GM21515 (cell line): ENCODE results near the gene WNT8A.

Source experiments
- ATAC-seq: cut with Tn5 transposase; IDR thresholded peaks from one replicate; pipeline ENCODE4 v1.9.1; 2021; ENCODE audit not compliant: unreplicated experiment

WNT8A gene

DNA sequence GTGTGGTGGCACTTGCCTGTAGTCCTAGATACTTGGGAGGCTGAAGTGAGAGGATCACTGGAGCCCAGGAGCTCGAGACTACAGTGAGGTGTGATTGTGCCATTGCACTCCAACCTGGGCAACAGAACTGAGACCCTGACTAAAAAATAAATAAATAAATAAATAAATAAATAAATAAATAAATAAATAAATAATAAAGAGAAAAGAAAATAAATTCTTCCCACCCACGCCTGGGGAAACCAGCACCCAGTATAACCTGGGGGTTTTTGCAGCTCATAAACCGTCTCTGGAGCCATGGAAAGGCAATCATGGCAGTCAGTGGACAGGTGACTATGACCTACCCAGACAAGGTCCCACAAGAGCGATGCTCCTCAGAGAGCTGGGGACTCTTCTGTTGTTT, 7.9 kb downstream of the WNT8A start:
- ATAC-seq = no peak

DNA sequence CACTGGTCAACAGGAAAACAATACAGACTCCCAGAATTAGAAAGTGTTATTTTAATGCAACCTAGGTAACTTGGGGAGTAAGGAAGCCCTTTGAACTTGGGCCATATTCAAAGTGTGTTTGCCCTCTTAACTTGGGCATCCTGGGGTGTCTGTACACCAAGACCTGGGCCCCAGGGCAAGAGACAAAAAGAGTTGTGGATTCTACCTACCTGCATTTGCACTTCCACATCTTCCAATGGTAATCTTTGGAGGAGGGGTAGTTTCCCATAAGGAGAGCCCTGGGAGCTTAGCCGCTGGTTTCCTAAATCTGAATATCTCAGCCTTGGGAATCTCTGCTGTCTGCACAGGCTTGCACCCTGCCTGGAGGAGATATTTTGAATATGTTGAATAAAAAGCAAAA, 8.5 kb downstream of the WNT8A start:
- ATAC-seq = no peak

DNA sequence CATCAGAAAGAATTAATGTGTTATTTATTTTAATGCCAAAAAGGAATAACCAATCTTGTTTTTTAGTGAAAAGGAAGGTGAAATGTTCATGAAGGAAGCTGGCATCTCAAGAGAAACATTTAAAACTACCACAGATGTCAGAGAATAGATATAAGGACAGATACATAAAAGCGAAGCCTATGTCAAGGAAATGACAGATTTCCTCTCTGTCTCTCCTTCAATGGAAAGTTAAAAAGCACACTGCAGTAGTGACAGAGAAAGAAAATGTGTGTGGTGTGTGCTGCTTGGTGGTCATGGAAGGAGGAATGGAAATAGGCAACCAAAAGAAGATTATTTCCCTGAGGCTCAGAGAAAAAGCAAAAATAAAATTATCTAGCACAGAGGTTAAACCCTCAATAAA, 9.2 kb downstream of the WNT8A start:
- ATAC-seq = no peak

DNA sequence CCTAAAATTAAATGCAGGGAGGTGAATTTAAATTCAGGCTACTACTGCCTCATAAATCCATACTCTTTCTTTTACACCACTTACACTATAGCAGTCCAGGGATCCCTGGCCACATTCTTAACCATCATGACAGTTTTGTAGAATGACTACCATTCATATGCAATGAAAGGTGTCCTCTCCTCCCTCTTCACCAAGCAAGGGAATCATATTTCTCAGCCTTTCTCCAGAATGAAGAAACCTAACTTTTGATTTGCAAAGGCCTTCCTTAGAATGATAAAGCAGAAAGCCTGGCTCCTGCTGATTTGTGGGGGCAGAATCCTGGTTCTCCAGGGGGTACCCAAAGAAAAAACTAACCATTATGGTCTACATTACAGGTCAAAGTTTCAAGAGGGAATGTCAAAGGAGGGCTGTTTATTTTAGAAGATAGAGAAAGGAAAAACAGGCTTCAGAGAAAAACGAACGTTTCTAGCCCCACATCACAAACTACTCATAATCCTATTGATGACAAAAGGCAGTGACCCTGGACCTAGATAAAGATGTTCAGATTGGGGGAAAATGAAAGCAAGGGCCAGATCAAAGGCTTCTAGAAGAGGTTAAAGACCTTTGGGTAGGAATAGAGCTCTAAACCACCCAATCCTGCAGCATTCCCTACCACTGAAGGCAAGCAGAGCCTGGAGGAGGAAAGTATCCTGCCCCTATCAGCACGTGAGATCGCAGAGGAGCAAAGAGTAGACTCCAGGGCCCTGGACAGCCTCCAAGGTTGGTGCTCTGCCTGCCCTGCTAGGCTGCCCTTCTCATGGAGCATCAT, 11.5 kb downstream of the WNT8A start:
- no peak for ATAC-seq

GRCh38 chr5:138096363-138096762, 12.5 kb downstream of the WNT8A start:
- no peak for ATAC-seq

- no peak for ATAC-seq
Observed at GRCh38 chr5:138096997-138097828, 13.4 kb downstream of the WNT8A start.

DNA sequence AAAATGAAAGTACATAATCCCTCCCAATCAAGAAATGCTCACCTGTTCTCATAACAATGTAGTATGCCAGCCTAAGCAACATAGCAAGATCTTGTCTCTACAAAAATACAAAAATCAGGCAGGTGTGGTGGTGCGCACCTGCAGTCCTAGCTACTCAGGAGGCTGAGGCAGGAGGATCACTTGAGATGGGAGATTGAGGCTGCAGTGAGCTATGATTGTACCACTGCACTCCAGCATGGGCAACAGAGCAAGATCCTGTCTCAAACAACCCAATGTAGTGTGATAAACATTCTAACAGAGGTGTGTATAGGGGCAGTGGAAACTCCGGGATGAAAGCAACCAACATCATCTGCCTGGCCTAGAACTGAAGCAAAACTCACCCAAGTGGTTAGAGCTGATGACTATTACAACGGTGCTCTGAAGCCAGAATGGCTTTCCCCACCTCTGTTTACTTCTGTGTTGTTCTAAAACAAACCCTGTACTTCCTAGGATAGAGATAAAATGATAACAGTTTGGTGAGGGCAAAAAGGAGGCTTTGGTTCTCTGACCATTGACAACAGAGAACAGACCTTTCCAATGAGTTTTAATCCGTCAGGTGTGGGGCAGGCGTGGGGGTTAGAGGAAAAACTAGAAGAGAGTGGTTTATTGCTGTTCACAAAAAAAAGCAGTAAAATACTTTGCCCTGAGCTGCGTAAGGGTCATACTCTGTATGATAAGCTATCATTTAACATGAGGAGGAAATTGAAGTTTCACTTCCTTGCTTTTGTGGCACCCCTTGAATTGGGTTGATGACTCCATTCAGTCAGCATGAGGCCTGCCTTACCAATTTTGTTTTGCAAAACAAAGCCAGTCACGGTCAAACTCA, 18.9 kb downstream of the WNT8A start:
- no peak for ATAC-seq

DNA sequence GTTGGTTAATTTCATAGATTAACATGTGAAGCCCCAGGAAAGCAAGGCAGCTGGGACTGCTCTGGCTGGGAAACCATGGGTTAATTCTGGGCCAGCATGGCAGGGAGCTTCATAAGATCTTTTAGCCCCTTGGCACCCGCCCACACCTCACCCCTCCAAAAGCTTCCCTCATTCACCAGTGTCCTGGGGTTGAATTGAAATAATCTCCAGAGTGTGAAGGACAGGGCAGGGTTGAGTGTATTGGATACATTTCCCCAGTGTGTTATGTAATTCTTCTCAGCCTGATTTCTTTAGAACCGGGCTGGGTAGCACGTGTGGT, 19.4 kb downstream of the WNT8A start:
- no peak for ATAC-seq

- ATAC-seq = no peak
Observed at GRCh38 chr5:138105709-138106108, 21.9 kb downstream of the WNT8A start.

GRCh38 chr5:138107213-138107612, 23.4 kb downstream of the WNT8A start:
- ATAC-seq = no peak

GRCh38 chr5:138109463-138110265, 25.8 kb downstream of the WNT8A start:
- ATAC-seq = no peak

DNA sequence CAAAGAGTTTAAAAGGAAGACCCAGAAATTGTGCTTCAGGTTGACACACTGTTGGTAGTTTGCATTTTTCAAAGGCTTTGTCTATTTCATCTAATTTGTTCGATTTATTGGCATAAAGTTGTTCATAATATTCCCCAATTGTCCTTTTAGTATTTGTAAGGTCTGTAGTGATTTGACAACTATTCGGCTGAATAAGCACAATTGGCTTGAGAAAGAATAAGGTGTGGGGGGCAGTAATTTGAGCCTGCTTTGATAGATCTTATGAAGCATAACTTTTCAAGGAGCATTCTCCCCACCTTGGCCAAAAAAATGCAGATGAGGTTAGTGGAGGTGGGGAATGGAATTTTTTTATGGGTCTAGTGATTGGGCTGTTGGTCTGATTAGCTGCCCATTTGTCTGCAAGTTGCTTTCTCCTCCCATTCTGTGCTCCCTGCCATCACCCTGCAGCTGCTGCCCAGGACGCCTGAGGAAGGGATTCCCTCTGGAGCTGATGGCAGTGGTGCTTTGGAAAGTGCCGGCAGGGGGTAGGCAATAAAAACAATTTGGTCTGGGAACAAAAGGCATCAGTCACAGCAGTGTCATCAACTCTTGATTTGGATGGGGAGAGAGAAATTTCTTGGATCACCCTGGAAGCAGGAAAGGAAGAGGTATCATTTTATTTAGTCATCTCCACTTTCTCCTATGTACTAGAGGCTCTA, 26.6 kb downstream of the WNT8A start:
- ATAC-seq = no peak

DNA sequence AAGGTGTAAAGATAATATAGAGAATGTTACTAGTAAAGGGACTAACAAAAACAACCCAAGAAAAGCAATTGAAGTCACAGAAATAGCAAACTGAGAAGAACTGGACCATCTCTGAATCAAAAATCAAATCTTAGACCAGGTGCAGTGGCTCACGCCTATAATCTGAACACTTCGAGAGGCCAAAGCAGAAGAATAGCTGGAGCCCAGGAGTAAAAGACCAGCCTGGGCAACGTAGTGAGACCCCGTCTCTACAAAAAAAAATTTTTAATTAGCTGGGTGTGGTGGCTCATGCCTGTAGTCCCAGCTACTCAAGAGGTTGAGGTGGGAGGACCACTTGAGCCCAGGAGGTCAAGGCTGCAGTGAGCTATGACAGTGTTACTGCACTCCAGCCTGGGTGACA, 27.3 kb downstream of the WNT8A start:
- ATAC-seq = no peak

GRCh38 chr5:138111937-138112336, 28.1 kb downstream of the WNT8A start:
- ATAC-seq = no peak

GRCh38 chr5:138115254-138115653, 31.4 kb downstream of the WNT8A start:
- ATAC-seq = no peak

DNA sequence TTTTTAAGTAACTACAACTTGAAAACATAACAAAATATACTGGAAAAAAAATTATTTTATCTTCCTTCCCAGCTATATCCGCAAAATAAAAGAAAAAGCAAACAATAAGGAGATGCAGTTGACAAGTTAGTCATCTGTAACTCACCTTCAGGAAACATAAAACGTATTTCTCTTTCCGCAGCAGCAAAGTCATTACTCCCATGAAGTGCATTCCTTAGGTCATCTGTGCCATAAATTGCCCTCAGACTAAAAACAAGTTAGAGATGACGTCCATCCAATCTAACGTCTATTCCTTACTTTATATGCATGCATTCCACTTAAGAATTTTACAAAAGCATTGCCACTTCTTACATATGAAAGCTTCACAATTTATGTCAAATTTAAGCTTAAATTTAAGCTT, 44.5 kb downstream of the WNT8A start:
- no peak for ATAC-seq

DNA sequence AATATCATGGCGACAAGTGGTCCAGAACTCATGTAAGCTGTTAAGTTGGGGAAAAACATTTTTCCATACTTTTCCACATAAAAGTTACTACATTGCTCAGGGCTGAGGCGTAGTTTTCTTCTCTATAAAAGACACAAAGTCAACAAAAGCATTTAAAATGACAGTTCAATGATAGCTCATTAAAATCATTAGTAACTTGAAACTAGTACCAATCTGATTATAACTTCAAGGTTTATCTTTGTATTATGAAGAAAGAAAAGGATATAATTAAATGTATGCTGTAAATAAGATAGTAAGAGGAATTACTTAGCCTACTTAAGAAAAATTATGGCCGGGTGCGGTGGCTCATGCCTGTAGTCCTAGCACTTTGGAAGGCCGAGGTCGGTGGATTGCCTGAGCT, 45.5 kb downstream of the WNT8A start:
- ATAC-seq = no peak

DNA sequence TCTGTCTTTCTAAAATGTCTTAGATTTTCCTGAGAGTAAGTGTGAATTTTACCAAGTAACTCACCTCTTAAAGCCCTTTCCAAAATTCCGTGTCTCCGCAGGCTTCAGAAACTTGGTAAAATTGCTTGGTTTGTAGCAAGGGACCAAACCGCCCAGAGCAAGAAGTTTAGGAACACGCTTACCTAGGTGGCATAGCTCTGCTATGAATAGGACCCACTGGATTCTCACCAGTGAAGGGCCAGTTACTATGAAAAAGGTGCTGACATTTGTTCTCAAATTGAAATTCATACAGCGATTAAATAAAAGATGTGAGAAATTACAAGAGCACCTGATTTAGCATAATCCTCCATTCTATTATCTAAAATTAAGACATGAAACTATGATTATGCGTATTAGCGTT, 48.7 kb downstream of the WNT8A start:
- no peak for ATAC-seq

DNA sequence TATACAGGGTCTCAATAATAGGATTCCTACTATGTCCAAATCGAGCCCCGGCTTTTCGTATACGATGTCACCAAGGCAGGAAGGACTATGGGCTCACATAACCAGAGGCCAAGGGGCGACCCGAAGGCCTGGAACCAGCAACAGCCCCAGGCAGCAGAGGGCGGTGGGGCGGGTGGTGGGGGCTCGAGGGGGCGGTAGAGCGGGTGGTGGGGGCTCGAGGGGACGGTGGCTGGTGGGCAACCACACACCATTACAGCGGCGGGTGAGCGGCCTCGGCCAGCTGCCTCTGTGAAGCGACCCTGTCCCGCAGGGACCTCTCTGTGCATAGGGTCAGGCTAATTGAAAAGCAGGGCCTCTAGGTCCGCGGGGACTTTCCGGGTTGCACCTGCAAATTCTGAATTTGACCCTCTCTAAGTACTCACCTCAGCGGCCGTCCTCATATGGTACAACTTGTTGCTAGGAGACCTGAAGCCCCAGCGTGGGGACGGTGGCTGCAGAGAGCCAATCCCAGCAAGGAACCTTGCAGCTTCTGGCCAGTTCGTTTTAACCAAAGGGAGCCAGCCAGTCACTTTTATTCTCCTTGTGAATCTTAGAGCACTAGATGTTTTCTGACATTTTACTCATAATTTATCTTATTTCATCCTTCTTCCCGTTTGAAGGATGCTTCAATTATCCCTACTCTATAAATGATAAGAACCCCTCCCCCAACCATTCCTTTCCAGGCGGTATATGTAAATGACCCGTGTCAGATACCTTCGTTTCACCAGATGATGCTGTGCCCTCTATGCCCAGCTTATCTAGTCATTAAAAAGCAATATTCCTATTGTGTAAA, 55.3 kb downstream of the WNT8A start, which contains the start of gene NME5:
Gene NME5, minus strand, starts transcription at position 480 of the 832 bp plus-strand sequence. CDS start 648 bp downstream, outside the sequence.
- no peak for ATAC-seq
